ENCODE data around the gene PTPN4. TPM values are rescaled to one million over a fixed set of nuclear protein-coding genes. Genes with fewer than 3 reads are reported as not detected.
A peak's percentile ranks its signal among the peaks of the same experiment; 100 is the strongest.

PTPN4 gene
- total and polyA plus RNA-seq, 2 of the 13 experiments (the other 11 are each of a cell fraction or from before 2014, with no cell fraction given) = 20.3 to 34.6 TPM

DNA sequence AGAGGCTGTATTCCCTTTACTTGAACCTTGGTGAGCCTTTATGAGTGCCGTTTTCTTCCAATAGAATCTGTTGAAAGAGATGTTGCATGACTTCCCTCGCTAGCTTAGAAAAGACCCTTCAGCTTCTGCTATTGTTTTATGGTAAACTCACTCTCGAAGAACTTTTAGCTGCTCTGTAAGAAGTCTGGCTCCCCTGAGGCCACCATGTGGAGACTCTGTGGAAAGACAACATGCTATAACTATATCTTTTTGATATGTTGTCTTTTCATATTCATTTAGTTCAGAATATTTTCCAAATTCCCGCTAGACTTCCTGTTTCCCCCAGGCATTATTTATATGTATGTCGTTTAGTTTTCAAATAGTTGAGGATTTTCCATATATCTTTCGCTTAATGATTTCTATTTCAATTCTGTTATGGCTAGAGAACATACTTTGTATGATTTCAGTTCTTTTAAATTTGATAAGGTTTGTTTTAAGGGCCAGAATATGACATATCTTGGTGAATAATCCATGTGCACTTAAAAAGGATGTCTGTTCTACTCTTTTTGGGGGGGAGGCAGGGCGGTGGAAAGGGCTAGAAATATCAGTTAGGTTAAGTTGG, 64.1 kb downstream of the PTPN4 start (continued):
- TF ChIP-seq ZNF564 (CRISPR knock-in tag; IDR thresholded peaks at IDR 0.05) = no peak
- TF ChIP-seq ZNF562 (CRISPR knock-in tag; IDR thresholded peaks at IDR 0.05; ENCODE audit: borderline replicate concordance) = no peak
- no peak for TF ChIP-seq MXI1 (IDR thresholded peaks at IDR 0.05; ENCODE audit: borderline replicate concordance, low read depth, low read length)
- TF ChIP-seq ZFP62 (CRISPR knock-in tag; IDR thresholded peaks at IDR 0.05) = no peak
- TF ChIP-seq, protein P1, sequence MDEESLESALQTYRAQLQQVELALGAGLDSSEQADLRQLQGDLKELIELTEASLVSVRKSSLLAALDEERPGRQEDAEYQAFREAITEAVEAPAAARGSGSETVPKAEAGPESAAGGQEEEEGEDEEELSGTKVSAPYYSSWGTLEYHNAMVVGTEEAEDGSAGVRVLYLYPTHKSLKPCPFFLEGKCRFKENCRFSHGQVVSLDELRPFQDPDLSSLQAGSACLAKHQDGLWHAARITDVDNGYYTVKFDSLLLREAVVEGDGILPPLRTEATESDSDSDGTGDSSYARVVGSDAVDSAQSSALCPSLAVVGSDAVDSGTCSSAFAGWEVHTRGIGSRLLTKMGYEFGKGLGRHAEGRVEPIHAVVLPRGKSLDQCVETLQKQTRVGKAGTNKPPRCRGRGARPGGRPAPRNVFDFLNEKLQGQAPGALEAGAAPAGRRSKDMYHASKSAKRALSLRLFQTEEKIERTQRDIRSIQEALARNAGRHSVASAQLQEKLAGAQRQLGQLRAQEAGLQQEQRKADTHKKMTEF (CRISPR knock-in tag; IDR thresholded peaks at IDR 0.05) = 0 out of 2 replicates have a peak, but pooled peaks have one; percentile 28
- TF ChIP-seq, protein P2, sequence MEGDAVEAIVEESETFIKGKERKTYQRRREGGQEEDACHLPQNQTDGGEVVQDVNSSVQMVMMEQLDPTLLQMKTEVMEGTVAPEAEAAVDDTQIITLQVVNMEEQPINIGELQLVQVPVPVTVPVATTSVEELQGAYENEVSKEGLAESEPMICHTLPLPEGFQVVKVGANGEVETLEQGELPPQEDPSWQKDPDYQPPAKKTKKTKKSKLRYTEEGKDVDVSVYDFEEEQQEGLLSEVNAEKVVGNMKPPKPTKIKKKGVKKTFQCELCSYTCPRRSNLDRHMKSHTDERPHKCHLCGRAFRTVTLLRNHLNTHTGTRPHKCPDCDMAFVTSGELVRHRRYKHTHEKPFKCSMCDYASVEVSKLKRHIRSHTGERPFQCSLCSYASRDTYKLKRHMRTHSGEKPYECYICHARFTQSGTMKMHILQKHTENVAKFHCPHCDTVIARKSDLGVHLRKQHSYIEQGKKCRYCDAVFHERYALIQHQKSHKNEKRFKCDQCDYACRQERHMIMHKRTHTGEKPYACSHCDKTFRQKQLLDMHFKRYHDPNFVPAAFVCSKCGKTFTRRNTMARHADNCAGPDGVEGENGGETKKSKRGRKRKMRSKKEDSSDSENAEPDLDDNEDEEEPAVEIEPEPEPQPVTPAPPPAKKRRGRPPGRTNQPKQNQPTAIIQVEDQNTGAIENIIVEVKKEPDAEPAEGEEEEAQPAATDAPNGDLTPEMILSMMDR (CRISPR knock-in tag; IDR thresholded peaks at IDR 0.05) = peak; percentile 62
- no peak for TF ChIP-seq SPEN (CRISPR knock-in tag; IDR thresholded peaks at IDR 0.05; ENCODE audit: low read depth)
- TF ChIP-seq ZNF749 (CRISPR knock-in tag; IDR thresholded peaks at IDR 0.05; ENCODE audit: borderline replicate concordance) = no peak
- TF ChIP-seq, protein P3, sequence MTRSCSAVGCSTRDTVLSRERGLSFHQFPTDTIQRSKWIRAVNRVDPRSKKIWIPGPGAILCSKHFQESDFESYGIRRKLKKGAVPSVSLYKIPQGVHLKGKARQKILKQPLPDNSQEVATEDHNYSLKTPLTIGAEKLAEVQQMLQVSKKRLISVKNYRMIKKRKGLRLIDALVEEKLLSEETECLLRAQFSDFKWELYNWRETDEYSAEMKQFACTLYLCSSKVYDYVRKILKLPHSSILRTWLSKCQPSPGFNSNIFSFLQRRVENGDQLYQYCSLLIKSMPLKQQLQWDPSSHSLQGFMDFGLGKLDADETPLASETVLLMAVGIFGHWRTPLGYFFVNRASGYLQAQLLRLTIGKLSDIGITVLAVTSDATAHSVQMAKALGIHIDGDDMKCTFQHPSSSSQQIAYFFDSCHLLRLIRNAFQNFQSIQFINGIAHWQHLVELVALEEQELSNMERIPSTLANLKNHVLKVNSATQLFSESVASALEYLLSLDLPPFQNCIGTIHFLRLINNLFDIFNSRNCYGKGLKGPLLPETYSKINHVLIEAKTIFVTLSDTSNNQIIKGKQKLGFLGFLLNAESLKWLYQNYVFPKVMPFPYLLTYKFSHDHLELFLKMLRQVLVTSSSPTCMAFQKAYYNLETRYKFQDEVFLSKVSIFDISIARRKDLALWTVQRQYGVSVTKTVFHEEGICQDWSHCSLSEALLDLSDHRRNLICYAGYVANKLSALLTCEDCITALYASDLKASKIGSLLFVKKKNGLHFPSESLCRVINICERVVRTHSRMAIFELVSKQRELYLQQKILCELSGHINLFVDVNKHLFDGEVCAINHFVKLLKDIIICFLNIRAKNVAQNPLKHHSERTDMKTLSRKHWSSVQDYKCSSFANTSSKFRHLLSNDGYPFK (CRISPR knock-in tag; IDR thresholded peaks at IDR 0.05; ENCODE audit: borderline replicate concordance) = no peak
- peak; percentile 90 for TF ChIP-seq SMC3 (IDR thresholded peaks at IDR 0.05; ENCODE audit: low read length)
- TF ChIP-seq, protein P4, sequence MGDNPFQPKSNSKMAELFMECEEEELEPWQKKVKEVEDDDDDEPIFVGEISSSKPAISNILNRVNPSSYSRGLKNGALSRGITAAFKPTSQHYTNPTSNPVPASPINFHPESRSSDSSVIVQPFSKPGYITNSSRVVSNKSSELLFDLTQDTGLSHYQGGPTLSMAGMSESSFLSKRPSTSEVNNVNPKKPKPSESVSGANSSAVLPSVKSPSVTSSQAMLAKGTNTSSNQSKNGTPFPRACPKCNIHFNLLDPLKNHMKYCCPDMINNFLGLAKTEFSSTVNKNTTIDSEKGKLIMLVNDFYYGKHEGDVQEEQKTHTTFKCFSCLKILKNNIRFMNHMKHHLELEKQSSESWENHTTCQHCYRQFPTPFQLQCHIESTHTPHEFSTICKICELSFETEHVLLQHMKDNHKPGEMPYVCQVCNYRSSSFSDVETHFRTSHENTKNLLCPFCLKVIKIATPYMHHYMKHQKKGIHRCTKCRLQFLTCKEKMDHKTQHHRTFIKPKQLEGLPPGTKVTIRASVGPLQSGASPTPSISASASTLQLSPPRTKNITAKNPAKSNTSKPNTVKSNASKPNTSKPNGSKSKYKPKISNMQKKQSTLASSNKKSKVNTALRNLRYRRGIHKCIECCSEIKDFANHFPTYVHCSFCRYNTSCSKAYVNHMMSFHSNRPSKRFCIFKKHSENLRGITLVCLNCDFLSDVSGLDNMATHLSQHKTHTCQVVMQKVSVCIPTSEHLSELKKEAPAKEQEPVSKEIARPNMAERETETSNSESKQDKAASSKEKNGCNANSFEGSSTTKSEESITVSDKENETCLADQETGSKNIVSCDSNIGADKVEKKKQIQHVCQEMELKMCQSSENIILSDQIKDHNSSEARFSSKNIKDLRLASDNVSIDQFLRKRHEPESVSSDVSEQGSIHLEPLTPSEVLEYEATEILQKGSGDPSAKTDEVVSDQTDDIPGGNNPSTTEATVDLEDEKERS (CRISPR knock-in tag; IDR thresholded peaks at IDR 0.05) = no peak
- peak; percentile 37; the same call in 1 of the 2 replicates for TF ChIP-seq ZNF331 (CRISPR knock-in tag; IDR thresholded peaks at IDR 0.05)
- TF ChIP-seq, protein P5, sequence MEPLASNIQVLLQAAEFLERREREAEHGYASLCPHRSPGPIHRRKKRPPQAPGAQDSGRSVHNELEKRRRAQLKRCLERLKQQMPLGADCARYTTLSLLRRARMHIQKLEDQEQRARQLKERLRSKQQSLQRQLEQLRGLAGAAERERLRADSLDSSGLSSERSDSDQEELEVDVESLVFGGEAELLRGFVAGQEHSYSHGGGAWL (CRISPR knock-in tag; IDR thresholded peaks at IDR 0.05) = no peak
- TF ChIP-seq FOXA1 (IDR thresholded peaks at IDR 0.05) = no peak
- no peak for TF ChIP-seq FOXA1 (CRISPR knock-in tag; IDR thresholded peaks at IDR 0.05)
- TF ChIP-seq RAD21 (CRISPR knock-in tag; IDR thresholded peaks at IDR 0.05) = peak; percentile 66
- TF ChIP-seq, protein P6, sequence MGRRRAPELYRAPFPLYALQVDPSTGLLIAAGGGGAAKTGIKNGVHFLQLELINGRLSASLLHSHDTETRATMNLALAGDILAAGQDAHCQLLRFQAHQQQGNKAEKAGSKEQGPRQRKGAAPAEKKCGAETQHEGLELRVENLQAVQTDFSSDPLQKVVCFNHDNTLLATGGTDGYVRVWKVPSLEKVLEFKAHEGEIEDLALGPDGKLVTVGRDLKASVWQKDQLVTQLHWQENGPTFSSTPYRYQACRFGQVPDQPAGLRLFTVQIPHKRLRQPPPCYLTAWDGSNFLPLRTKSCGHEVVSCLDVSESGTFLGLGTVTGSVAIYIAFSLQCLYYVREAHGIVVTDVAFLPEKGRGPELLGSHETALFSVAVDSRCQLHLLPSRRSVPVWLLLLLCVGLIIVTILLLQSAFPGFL (CRISPR knock-in tag; IDR thresholded peaks at IDR 0.05) = no peak

Data from HepG2 (cell line).